Mucosa of stomach (tissue), 1 donor: ENCODE data around the gene KCNQ1OT1.

Experiments used
- H3K27me3 ChIP-seq: one replicate; pipeline ENCODE4 v1.7.0; 2013; ENCODE audit warnings: mild to moderate bottlenecking, low read length; ENCODE audit not compliant: control insufficient read depth, insufficient read depth
- H3K36me3 ChIP-seq: one replicate; pipeline ENCODE4 v1.7.0; 2013; ENCODE audit warnings: low read length; ENCODE audit not compliant: control insufficient read depth, insufficient read depth
- H3K4me1 ChIP-seq: one replicate; pipeline ENCODE4 v1.7.0; 2013; ENCODE audit warnings: mild to moderate bottlenecking, low read length; ENCODE audit not compliant: control insufficient read depth, insufficient read depth
- H3K4me3 ChIP-seq: one replicate; pipeline ENCODE4 v1.7.0; 2013; ENCODE audit warnings: low read length
- H3K9ac ChIP-seq: one replicate; pipeline ENCODE4 v1.7.0; 2013; ENCODE audit warnings: mild to moderate bottlenecking, low read length, moderate library complexity
- H3K9me3 ChIP-seq: one replicate; pipeline ENCODE4 v1.7.0; 2013; ENCODE audit warnings: mild to moderate bottlenecking, low read length, moderate library complexity; ENCODE audit not compliant: control insufficient read depth
- donor health status: Pancreatic carcinoma.

The KCNQ1OT1 gene

GRCh38 chr11:2564588-2565425, 135.0 kb downstream of the KCNQ1OT1 start:
- Histone ChIP-seq H3K36me3 (no peaks in the 10 kb centered on the region), H3K4me3 (no peak overlapping the region), H3K4me1 (peaks cover 18% of the 10 kb centered on the region), H3K27me3 (no peaks in the 10 kb centered on the region), H3K9ac (no peak overlapping the region), H3K9me3 (no peaks in the 10 kb centered on the region)

- H3K4me1 ChIP-seq, result peaks cover 18% of the 10 kb centered on the region
- no peaks in the 10 kb centered on the region for H3K27me3 ChIP-seq
- no peak overlapping the region for H3K9ac ChIP-seq
Measured at GRCh38 chr11:2564008-2564530, 135.7 kb downstream of the KCNQ1OT1 start.

GRCh38 chr11:2563213-2564007, 136.4 kb downstream of the KCNQ1OT1 start:
- Histone ChIP-seq H3K4me3 (no peak overlapping the region), H3K36me3 (no peaks in the 10 kb centered on the region), H3K4me1 (peaks cover 18% of the 10 kb centered on the region), H3K9me3 (no peaks in the 10 kb centered on the region), H3K27me3 (no peaks in the 10 kb centered on the region), H3K9ac (no peak overlapping the region)

More at GRCh38 chr11:2564008-2564530, 135.7 kb downstream of the KCNQ1OT1 start:
- no peaks in the 10 kb centered on the region for H3K36me3 ChIP-seq
- no peak overlapping the region for H3K4me3 ChIP-seq
- H3K9me3 ChIP-seq, result no peaks in the 10 kb centered on the region

GRCh38 chr11:2562890-2563212, 136.9 kb downstream of the KCNQ1OT1 start:
- Histone ChIP-seq H3K4me1 (peaks cover 18% of the 10 kb centered on the region), H3K36me3 (no peaks in the 10 kb centered on the region), H3K27me3 (no peaks in the 10 kb centered on the region), H3K9ac (no peak overlapping the region), H3K4me3 (no peak overlapping the region), H3K9me3 (no peaks in the 10 kb centered on the region)

GRCh38 chr11:2561696-2562581, 137.9 kb downstream of the KCNQ1OT1 start:
- Histone ChIP-seq H3K9ac (no peak overlapping the region), H3K4me3 (no peak overlapping the region), H3K27me3 (no peaks in the 10 kb centered on the region), H3K4me1 (peaks cover 13% of the 10 kb centered on the region), H3K9me3 (no peaks in the 10 kb centered on the region), H3K36me3 (no peaks in the 10 kb centered on the region)

- no peaks in the 10 kb centered on the region for H3K9me3 ChIP-seq
- no peak overlapping the region for H3K9ac ChIP-seq
- no peaks in the 10 kb centered on the region for H3K4me1 ChIP-seq
- H3K4me3 ChIP-seq, result no peak overlapping the region
- no peaks in the 10 kb centered on the region for H3K27me3 ChIP-seq
- H3K36me3 ChIP-seq, result no peaks in the 10 kb centered on the region
Measured at GRCh38 chr11:2559527-2560311, 140.1 kb downstream of the KCNQ1OT1 start.

- H3K4me3 ChIP-seq, result no peak overlapping the region
- H3K27me3 ChIP-seq, result no peaks in the 10 kb centered on the region
- H3K9me3 ChIP-seq, result no peaks in the 10 kb centered on the region
- no peak overlapping the region for H3K9ac ChIP-seq
- no peaks in the 10 kb centered on the region for H3K36me3 ChIP-seq
- H3K4me1 ChIP-seq, result no peaks in the 10 kb centered on the region
Measured at GRCh38 chr11:2558861-2559526, 140.8 kb downstream of the KCNQ1OT1 start.

GRCh38 chr11:2558397-2558796, 141.4 kb downstream of the KCNQ1OT1 start:
- Histone ChIP-seq H3K36me3 (no peaks in the 10 kb centered on the region), H3K9me3 (no peaks in the 10 kb centered on the region), H3K9ac (no peak overlapping the region), H3K4me3 (no peak overlapping the region), H3K4me1 (no peaks in the 10 kb centered on the region), H3K27me3 (no peaks in the 10 kb centered on the region)
